NCI-H2171 (cell line): Measurements from ENCODE around the gene TBRG4.

Source experiments
- DNase-seq: peaks from one replicate; lab custom pipeline; 2025; lab: John Stamatoyannopoulos, UW

Gene TBRG4

DNA sequence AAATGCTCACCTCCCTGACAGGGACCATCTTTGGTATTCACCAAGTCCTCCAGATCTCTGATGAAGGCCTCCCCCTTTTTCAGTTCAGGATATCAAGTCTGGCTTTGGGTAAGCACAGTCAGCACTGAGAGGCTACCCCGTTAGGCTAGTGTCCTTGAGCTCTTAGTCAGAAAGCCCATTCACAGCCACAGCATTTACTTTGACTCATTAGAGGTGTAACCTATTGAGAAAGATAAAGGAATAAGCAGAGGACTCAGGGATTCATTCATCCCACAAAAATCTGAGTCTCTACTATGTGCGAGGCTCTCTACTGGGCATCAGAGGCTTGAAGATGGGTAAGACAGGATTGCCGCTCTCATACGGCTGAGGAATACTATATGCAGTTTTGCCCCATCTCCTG lies 32.1 kb upstream of the TBRG4 start:
- no peak for DNase-seq

DNA sequence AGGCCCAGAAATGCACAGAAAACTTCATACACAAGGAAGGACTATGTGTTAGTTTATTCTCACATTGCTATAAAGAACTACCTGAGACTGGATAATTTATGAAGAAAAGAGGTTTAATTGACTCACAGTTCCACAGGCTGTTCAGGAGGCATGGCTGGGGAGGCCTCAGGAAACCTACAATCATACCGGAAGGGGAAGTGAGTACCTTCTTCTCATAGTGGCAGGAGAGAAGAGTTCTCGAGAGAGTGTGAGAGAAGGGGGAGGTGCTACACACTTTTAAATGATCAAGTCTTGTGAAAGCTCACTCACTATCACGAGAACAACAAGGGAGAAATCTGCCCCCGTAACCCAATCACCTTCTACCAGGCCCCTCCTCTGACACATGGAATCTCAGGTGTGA lies 29.3 kb upstream of the TBRG4 start:
- DNase-seq, result no peak

- DNase-seq, result no peak
Observed at GRCh38 chr7:45138433-45139267, 27.2 kb upstream of the TBRG4 start.

DNA sequence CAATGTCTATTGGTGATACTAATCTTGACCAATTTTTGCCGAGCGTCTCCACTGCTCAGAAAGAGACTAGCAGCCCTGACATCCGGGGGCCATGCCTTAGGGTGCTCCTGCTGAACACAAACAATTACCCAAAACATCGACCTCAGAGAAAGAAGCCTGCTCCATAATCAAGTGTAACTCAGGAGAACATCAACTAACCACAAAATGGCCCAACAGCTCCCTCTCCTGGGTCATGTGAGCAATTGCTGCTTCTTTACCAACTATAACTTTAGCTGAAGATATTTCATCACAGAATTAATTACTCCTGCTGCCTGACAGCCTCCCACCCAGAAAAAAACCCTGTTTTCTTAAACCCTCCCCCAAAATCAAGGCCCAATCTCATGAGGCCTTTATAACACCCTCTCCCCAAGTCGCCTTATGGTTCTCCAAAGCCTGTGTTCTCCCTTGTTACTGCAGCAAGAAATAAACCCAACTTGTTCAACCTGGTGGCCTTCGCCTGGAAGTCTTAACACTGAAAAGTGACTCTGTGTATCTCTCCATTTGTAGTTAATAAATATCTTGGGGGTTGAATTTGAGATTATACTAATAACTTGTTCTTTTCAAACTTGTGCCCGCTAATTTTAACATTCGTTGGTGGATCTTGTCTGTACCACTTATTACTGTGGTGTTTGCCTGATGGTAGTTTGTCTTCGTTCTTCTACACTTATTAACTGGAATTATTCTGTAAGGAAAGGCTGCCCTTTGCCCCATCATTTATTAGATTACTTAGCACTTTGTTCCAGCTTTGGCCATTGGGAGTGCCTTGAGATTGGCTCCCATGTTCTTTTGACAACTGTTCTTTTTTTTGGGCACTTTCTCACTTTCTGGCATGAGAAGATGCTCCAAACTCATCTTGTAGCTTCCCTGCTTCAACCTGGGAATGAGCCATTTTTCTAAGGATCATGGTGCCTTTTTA lies 24.9 kb upstream of the TBRG4 start:
- DNase-seq, result peak; percentile 57

DNA sequence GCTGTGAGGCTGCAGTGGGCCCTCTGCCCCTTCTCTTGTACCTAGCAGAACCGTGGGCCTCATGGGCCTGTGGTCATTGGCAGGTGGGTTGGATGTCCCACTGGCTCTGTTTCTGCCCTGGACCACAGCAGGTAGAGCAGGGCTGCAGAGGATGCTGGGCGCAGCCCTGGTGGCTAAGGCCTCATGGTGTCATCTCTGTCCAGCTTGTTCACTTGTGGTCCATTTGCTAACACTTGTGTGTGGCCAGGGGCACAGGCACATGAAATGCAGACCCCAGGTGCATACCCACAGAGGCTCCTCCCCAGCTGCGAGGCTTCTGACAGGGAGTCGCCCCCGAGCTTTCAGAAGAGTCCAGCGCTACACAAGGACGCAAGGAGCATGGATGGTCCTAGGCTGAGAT lies 22.4 kb upstream of the TBRG4 start:
- no peak for DNase-seq

GRCh38 chr7:45133352-45133751 lies 21.9 kb upstream of the TBRG4 start:
- no peak for DNase-seq

- no peak for DNase-seq
Observed at GRCh38 chr7:45132708-45133320, 21.3 kb upstream of the TBRG4 start.

DNA sequence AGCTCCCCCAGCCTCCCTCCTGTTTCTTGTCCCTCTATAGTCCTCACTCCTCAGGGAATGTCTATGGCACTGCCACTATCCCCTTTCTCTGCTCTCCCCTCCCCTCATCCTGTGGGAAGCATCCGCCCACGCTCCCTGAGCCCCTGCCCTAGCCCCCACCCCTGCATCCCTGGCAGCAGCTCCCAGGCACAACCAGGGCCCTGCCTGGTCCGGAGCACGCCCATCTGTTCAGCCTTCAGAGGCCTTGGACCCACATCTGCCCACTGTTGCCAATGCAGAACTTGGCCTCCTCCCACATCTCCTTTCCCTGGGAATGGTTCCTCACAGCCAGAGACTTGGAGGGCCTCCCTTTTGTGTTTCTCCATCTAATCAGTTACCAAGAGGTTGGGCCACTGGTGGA lies 20.4 kb upstream of the TBRG4 start:
- no peak for DNase-seq

DNA sequence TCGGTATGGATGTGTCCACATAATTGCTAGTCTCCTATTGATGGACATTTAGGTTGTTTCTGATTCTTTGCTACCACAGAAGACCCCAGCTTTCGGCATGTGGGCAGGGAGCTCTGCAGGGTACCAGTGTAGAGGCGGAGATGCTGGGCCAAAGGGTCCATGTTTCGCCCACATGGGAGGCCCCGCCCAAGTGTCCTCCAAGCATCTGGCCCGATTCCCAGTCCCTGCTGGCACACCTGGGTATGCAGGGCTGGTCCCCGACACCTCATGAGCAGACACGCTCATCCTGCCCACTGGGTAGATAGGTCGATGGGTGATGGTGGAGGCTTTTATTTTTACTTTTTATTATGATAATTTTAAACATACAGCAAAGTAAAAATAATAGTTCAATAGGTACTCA lies 19.4 kb upstream of the TBRG4 start:
- no peak for DNase-seq

- DNase-seq, result no peak
Observed at GRCh38 chr7:45129906-45130305, 18.4 kb upstream of the TBRG4 start.

GRCh38 chr7:45129181-45129800 lies 17.8 kb upstream of the TBRG4 start:
- no peak for DNase-seq

- DNase-seq, result no peak
Observed at GRCh38 chr7:45126920-45127319, 15.4 kb upstream of the TBRG4 start.

GRCh38 chr7:45126201-45126600 lies 14.7 kb upstream of the TBRG4 start:
- no peak for DNase-seq

DNA sequence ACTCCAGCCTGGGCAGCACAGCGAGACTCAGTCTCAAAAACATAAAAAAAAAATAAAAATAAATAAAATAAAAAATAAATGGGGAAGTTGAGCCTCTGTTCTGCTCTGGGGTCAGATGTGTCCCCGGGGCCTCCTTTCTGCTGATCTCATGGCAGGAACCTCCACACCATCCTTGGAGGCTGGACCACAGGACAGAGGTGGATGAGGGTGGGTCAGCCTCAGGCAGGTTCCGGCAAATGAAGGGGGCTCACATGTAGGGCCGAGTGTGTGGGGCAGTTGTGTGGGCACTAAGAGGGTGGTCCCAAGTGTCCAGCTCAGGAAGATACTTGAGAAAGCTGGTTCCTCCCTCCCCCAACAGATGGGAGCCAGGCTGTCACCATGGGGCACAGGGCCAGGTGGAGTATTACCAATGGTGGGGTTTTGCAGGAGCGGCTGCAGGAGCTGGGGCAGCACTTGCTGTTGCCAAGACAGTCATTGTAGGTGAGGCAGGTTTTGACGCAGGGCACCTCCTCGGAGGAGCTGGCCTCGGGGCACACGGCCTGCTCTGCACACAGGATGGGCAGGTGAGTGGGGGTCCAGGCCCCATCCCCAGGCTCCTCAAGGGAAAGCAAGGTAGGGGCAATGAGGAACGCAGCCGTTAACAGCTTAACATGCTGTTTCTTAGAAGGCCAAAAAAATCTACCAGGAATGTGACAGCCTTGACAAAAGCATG lies 13.9 kb upstream of the TBRG4 start:
- no peak for DNase-seq

- DNase-seq, result no peak
Observed at GRCh38 chr7:45123913-45124710, 12.6 kb upstream of the TBRG4 start.

DNA sequence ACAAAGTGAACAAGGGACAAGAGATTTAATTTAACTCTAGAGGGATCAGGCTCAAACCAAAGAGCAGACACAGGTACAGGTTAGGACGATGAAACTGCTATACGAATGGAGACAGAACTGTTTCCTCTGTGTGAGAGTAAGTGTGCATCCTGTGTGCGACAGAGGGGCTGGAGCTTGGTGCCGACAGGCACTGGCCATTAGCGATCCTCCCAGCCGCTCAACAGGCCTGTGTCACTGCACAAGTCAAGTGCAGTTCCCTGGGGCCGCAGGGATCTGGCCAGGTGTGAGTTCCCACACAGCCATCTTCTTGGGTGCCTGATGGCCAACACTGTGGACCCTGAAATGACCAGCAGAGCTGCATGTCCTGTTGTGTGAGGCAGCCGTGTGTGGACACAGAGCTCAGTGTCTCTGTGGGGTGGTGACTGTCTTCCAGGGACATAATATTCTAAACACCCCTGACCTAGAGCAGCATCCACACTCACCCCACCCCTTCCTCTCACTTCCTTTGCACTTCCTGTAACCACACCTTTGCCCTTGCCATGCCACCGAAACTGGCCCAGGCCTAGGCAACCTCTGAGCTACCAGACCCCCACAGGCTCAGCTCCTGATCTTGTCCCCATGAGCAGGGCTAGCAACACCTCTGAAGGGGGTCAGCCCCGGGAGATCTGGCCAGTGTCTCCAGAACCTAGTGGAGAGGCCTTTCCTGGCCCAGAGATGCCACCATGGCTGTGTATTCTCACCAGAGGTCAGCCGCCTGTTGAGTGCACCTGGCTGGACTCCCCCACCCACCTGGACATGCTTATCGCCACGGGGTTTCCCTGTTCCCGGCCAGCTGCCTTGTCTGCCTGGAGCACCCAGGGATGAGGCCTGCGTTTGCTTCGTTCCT lies 11.7 kb upstream of the TBRG4 start:
- DNase-seq, result no peak

DNA sequence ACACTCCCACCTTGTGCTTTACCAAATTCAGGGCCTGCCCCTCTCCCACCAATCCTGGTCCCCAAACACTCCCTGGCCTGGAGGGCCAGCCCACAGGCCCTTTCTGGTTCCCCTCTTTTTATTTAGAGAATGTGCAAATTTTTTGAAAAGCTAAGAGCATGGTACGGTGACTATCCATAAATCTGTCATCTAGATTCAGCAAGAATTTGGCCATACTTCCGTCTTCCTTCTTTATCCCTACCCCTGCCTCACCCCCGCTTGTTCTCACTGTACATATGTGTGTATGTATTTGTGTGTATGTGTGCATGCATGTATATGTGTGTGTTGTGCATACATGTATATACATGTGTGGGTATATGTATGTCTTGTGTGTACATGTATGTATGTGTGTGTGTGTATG lies 8.1 kb upstream of the TBRG4 start:
- DNase-seq, result no peak

DNA sequence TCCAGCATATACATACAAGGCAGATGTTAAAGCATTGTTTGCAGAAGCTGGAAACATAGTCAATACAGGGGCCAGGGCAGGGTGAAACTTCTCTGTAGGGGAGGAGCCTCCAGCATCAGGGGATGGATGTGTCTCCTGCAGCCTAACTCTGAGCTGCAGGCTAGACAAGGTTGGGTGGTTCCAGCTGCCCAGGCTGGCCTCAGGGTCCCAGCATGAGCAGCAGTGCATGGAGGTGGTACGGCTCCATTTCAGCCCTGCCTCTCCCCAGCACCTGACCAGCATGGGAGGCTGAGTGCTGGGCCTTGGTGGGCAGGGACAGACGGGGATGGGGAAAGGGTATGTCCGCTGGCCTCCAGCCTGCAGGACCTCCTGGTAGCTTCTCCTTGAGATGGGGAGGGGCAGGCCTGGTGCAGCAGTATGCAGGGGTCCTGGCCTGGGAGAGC lies 7.4 kb upstream of the TBRG4 start:
- DNase-seq, result no peak

DNA sequence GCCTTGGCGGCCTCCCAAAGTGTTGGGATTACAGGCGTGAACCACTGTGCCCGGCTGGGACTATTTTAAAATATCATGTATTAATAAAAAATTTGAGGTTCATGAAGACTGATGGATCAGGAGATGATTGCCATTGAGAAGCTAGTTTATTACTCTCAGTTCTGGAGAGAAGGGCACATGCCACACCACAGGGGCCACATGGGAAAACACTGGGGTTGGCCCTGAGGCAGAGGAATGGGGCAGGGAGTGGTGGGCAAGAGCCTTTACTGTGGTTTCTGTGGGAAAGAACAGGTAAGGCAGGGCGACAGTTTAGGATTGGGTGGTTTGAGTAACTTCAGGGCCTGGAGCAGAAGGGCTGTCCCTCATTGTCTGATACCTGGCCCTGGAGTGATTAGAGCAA lies 6.8 kb upstream of the TBRG4 start:
- DNase-seq, result no peak

GRCh38 chr7:45117582-45117981 lies 6.1 kb upstream of the TBRG4 start:
- no peak for DNase-seq
